ENCODE results near the gene TCOF1. TPM values are rescaled to one million over a fixed set of nuclear protein-coding genes. Genes with fewer than 3 reads are reported as not detected.

The TCOF1 gene
- total RNA-seq, 2 donors from 2014 or later: 17.3 to 68.5 TPM

DNA sequence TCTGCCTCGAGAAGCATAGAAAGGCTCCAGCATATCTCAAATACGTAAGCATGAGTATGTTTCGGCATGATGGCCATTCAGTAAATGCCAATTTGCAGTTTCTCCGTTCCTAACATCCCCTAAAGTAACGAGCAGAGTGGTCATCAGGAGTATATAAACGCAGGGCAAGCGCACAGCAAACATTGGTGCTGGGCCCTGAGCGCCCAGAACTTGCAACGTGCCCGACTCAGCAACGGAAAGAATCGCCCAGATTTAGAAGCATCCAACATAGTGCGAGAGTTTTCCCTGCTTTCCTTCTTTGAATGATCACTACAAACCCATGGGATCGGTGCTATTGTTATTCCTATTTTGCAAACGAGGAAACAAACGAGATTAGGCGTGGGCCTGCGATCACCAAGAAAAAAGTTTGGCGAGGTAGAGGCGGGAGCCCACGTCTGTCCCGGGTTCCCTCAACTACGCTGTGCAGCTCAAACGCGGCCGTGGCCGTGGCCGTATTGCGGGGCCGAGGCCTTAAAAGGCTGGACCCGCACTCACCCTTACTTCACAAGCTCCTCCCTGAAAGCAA is 91.5 kb downstream of the TCOF1 start:
- no peaks in the 10 kb centered on the region for H3K9me3 ChIP-seq
- no peaks in the 10 kb centered on the region for H3K27me3 ChIP-seq
- H3K4me3 ChIP-seq: peak overlapping the region; percentile 71
- peaks cover 9% of the 10 kb centered on the region for H3K4me1 ChIP-seq
- peak overlapping the region; percentile 92 for H3K27ac ChIP-seq
- H3K36me3 ChIP-seq: peaks cover 24% of the 10 kb centered on the region
- DNase-seq: no peak
- intact Hi-C loops (cut with DNase I): no loop called here
- TF ChIP-seq CTCF (IDR thresholded peaks at IDR 0.05): no peak
- peak overlapping the region; percentile 83 to 96 for H3K9ac ChIP-seq (ENCODE audit: low read depth in 2 of 2, low read length in 2 of 2)

Other genes with a start within 250 kb of the TCOF1 start
- gene PDGFRB, start 201.9 kb upstream of the TCOF1 start, total RNA-seq: 10 to 100 TPM in 1 of 2 donors, 1 to 10 TPM in 1; 8.6 to 18.1 TPM
- 100 to 1,000 TPM; 299 to 498 TPM for gene CDX1, start 190.9 kb upstream of the TCOF1 start, total RNA-seq
- gene SLC6A7, start 167.6 kb upstream of the TCOF1 start, total RNA-seq: 10 to 100 TPM in 1 of 2 donors, 1 to 10 TPM in 1; 5.0 to 24.9 TPM
- gene CAMK2A, start 67.9 kb upstream of the TCOF1 start, total RNA-seq: under 1 TPM; 0.05 to 0.61 TPM
- gene ARSI, start 54.8 kb upstream of the TCOF1 start, total RNA-seq: under 1 TPM; 0.17 to 0.69 TPM
- 100 to 1,000 TPM; 200 to 485 TPM for gene CD74, start 55.2 kb downstream of the TCOF1 start, total RNA-seq
- gene RPS14, start 92.0 kb downstream of the TCOF1 start, total RNA-seq: 1,000 to 10,000 TPM; 1,643 to 1,700 TPM
- gene NDST1, start 150.4 kb downstream of the TCOF1 start, total RNA-seq: 10 to 100 TPM; 37.4 to 51.3 TPM

Measured in colonic mucosa (tissue), 4 donors.